Cardiac muscle cell (in vitro differentiated cells and primary cell): ENCODE data around the gene PHACTR3. TPM values are rescaled to one million over a fixed set of nuclear protein-coding genes. Genes with fewer than 3 reads are reported as not detected.

Source experiments
- DNase-seq, 2 donors: peaks; one replicate each; pipeline versions ENCODE4 v3.0.0 to v3.0.0-alpha.2; 2010 to 2017; ENCODE audit warnings: low read depth in 1 of 2, low spot score in 1 of 2
- H3K27ac ChIP-seq: fragments of 200-600 bp; sonication (generic); 2 replicates; pipeline ENCODE4 v1.5.1; 2016
- H3K27me3 ChIP-seq: fragments of 200-600 bp; sonication (generic); 2 replicates; pipeline ENCODE4 v1.6.0; 2016; ENCODE audit warnings: control low read depth
- H3K36me3 ChIP-seq: fragments of 200-600 bp; sonication (generic); 2 replicates; pipeline ENCODE4 v1.5.1; 2016; ENCODE audit warnings: control low read depth
- H3K4me1 ChIP-seq: fragments of 200-600 bp; sonication (generic); 2 replicates; pipeline ENCODE4 v1.8.1; 2017; ENCODE audit warnings: low read depth, mild to moderate bottlenecking, mixed run types
- H3K4me3 ChIP-seq: fragments of 200-600 bp; sonication (generic); 2 replicates; pipeline ENCODE4 v1.5.1; 2016; ENCODE audit warnings: mild to moderate bottlenecking
- H3K9me3 ChIP-seq: fragments of 200-600 bp; sonication (generic); 2 replicates; pipeline ENCODE4 v1.5.1; 2017; ENCODE audit warnings: low read depth, mild to moderate bottlenecking, control low read depth
- CTCF ChIP-seq: IDR thresholded peaks from 2 replicates; pipeline ENCODE4 v1.5.1; 2012; ENCODE audit warnings: low read depth, mild to moderate bottlenecking, low read length
- polyA plus RNA-seq: library from polyadenylated mRNA; unstranded; fragments of >200 nt; fragmentation: Nextera tagmentation; extraction: Ambion mirVana; gene quantifications from 2 replicates; pipeline ENCODE4 v1.2.1, GENCODE V29; 2016
- total RNA-seq: library from RNA; depleted of rRNA; stranded (reverse); fragments of >200 nt; gene quantifications from 2 replicates; pipeline ENCODE4 v1.2.3, GENCODE V29; 2016

The PHACTR3 gene
- total and polyA plus RNA-seq, 2 experiments from 2014 or later, result 0.55 to 17.0 TPM

GRCh38 chr20:59682603-59683002, 78.3 kb downstream of the PHACTR3 start:
- Histone ChIP-seq H3K4me1 (no peaks in the 10 kb centered on the region), H3K36me3 (no peaks in the 10 kb centered on the region), H3K27me3 (no peaks in the 10 kb centered on the region), H3K4me3 (no peak overlapping the region), H3K9me3 (no peaks in the 10 kb centered on the region), H3K27ac (no peak overlapping the region)
- DNase-seq, result no peak
- TF ChIP-seq CTCF, result no peak

GRCh38 chr20:59683181-59683580, 78.8 kb downstream of the PHACTR3 start:
- H3K4me3 ChIP-seq, result no peak overlapping the region
- TF ChIP-seq CTCF, result no peak
- no peaks in the 10 kb centered on the region for H3K4me1 ChIP-seq
- DNase-seq, result no peak
- H3K27me3 ChIP-seq, result no peaks in the 10 kb centered on the region
- no peaks in the 10 kb centered on the region for H3K9me3 ChIP-seq
- H3K36me3 ChIP-seq, result no peaks in the 10 kb centered on the region
- H3K27ac ChIP-seq, result no peak overlapping the region

DNA sequence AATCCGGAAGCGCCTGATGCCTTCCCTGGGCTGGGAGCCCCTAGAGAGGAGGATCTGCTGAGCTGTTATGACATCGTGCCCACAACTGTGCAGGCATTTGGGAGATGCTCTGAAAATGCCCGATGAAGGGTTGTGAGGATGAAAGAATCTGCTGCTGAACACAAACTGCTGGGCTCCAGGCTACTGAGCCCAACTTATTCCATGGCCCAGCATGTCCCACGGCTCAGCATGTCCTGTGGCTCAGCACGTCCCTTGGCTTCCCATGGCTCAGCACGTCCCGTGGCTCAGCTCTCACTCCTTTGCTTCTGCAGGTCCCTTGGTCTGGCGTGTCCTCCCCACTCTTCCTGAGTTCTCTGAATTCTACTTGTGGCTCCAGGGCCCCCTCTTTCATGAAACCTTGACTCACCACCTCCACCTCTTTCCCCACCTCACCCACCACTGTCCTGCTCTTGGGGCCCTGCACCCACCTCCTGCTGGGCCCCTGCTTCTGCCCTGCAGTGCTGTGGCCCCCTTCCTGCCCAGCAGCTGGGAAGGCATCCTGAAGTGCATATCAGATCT, 80.4 kb downstream of the PHACTR3 start:
- Histone ChIP-seq H3K27me3 (no peaks in the 10 kb centered on the region), H3K4me1 (no peaks in the 10 kb centered on the region), H3K4me3 (no peak overlapping the region), H3K9me3 (no peaks in the 10 kb centered on the region), H3K27ac (no peak overlapping the region), H3K36me3 (no peaks in the 10 kb centered on the region)
- no peak for TF ChIP-seq CTCF
- no peak for DNase-seq

DNA sequence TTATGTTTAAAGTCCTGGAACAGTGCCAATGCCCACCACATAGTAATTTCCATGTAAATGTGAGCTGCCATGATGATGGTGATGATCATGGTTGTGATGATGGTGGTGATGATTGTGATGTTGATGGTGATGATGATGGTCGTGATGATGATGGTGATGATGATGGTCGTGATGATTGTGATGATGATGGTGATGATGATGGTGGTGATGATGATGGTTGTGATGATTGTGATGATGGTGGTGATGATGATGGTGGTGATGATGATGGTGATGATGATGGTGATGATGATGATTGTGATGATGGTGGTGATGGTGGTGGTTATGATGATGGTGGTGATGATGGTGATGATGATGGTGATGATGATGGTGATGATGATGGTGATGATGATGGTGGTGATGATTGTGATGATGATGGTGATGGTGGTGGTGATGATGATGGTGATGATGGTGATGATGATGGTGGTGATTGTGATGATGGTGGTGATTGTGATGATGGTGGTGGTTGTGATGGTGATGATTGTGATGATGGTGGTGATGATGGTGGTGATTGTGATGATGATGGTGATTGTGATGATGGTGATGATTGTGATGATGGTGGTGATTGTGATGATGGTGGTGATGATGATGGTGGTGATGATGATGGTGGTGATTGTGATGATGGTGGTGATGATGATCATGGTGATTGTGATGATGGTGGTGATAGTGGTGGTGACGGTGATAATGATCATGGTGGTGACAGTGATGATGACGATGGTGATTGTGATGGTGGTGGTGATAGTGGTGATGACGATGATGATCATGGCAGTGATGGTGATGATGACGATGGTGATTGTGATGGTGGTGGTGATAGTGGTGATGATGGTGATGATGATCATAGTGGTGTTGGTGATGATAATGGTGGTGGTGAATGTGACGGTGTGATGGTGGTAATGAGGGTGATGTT, 82.3 kb downstream of the PHACTR3 start:
- no peak for TF ChIP-seq CTCF
- Histone ChIP-seq H3K36me3 (no peaks in the 10 kb centered on the region), H3K27ac (no peak overlapping the region), H3K9me3 (no peaks in the 10 kb centered on the region), H3K4me3 (no peak overlapping the region), H3K27me3 (no peaks in the 10 kb centered on the region), H3K4me1 (no peaks in the 10 kb centered on the region)
- DNase-seq, result no peak

DNA sequence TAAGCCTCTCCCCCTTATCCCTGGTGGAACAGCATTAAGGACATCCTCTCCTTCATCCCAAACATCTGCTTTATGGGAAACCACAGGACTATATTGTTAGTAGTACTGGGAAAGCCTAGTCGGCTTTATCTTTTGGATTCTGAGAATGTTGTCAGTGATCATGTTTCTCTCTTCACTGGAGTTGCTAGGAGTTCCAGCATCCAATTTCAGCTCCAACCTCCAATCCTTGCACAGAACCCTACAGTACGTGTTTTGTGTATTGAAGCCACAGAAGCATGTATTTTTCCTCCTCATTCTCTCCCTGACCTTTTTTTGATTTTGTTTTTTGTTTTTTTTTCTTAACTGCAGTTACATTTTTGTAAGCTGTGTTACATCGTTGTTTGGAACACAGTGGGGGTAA, 84.0 kb downstream of the PHACTR3 start:
- Histone ChIP-seq H3K4me3 (no peak overlapping the region), H3K27ac (no peak overlapping the region), H3K4me1 (no peaks in the 10 kb centered on the region), H3K36me3 (no peaks in the 10 kb centered on the region), H3K9me3 (no peaks in the 10 kb centered on the region), H3K27me3 (no peaks in the 10 kb centered on the region)
- no peak for DNase-seq
- TF ChIP-seq CTCF, result no peak
